HG03039 (cell line): ENCODE data around the gene GUCY1A2.
"Not testable (repeated sequence)": the region's sequence is repeated elsewhere in the genome, so short reads cannot be mapped to it uniquely, and the experiment has no call there.

Experiments
- ATAC-seq: cut with Tn5 transposase; IDR thresholded peaks from one replicate; pipeline ENCODE4 v1.9.1; 2021; ENCODE audit warnings: mild to moderate bottlenecking, moderate library complexity; ENCODE audit not compliant: unreplicated experiment

GUCY1A2 gene

GRCh38 chr11:106852779-106853178 lies 165.5 kb downstream of the GUCY1A2 start:
- ATAC-seq, result no peak

GRCh38 chr11:106848526-106848925 lies 169.8 kb downstream of the GUCY1A2 start:
- ATAC-seq, result no peak

DNA sequence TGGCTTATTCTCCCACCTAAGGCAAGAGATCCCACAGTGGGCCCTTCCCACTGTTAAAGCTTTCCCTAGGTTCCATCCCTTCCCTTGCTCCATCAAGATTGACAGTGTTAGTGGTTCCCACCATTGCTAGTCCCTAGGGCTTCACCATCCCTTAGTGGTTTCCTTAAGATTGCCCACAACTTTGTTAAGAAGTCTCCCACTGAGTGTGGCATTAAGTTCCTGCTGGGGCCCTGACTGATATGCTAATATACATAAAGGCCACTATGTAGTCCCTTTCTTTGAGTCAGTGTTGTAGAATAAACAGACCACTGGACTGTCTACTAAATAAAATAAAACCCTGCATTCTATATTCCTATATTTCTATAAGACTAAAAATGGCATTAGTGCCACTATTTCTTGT lies 176.1 kb downstream of the GUCY1A2 start:
- no peak for ATAC-seq

DNA sequence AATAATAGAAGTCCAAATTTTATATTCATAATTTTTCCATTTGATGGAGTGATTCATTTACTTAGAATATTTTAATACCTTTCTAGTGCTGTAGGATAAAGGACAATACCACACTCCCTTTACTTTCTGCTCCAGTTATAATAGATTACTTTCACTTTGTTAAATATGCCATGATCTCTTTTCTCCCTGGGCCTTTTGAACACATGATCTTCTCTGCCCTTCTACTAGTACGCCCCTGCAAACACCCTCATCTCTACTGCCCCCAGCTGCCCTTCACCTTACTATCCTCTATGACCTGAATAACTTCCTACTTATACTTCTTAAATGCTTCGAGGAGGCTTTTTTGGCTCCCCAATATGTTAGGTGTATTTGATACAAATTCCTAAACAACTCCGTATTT lies 177.3 kb downstream of the GUCY1A2 start:
- no peak for ATAC-seq

DNA sequence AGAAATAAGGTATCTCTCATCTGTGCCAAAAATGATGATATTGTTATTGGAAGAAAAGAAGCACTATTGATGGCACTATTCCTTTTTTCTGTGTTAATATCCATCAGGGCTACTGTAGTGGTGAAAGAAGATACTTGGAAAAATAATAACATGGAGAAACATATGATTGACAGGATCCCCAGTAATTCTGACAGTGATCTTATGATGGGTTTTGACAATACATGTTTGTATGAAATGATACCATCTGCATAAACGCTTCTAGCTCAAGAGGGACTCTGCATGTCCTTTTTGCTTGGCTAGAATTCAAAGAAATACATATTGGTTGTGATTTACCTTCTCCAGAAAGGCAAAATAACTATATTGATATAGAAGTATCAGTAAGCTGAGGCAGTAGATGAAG lies 178.1 kb downstream of the GUCY1A2 start:
- ATAC-seq, result no peak

GRCh38 chr11:106834567-106834966 lies 183.7 kb downstream of the GUCY1A2 start:
- no peak for ATAC-seq

- no peak for ATAC-seq
Observed at GRCh38 chr11:106828976-106829375, 189.3 kb downstream of the GUCY1A2 start.

DNA sequence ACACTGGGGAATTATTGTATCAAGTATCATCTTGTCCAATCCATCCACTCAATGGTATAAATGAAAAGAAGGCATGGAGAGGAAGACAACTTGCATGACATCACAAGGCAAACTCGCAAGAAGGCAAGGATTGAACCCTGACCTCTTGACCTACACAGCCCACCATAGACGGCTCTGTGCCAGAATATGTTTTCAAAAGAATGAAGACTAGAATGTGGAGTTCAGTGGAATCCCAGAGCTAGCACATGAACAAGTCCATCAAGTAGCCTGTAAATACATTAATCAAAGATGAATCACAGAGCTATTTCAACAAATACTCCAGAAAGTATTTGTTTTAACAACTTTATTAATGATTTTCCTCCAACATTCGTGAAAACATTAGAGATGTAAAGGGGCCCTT lies 189.7 kb downstream of the GUCY1A2 start:
- no peak for ATAC-seq

DNA sequence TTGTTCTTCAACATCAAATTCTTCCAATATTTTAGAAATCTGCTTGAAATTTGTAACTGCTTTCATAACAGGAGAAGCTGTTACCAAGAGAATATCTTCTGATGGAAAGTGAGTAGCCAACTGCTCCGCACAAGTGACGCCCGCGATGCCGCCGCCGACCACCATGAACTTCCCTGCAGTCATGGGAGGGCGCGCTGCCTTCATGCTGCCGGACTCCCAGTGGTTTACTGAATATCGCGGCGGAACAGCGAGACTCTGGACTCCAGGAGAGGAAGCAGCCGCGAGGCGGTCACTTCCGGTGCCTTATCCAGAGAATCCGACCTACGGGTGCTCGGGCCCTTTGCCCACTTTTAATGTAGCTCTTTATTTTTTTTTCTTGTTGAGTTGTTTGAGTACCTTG lies 190.6 kb downstream of the GUCY1A2 start:
- no peak for ATAC-seq

GRCh38 chr11:106826558-106826957 lies 191.7 kb downstream of the GUCY1A2 start:
- ATAC-seq, result not testable (repeated sequence)

- ATAC-seq, result no peak
Observed at GRCh38 chr11:106821826-106822225, 196.4 kb downstream of the GUCY1A2 start.

DNA sequence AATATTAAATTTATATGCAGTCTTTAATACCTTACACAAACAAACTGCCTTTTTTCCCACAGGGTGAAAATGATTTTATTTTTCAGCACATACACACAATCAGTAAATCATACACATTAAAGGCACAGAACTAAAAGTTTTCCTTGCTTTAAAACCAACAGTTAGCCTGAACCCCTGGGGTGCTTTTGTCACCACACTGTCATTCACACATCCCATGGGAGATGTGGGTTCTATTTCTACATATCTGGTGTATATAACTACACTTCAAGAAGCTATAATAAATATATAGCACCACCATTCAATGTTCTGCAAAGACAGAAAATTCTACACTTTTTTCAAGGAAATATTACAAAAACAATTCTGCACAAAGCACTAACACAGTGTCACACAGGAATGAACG lies 197.0 kb downstream of the GUCY1A2 start:
- ATAC-seq, result no peak

GRCh38 chr11:106818443-106818842 lies 199.8 kb downstream of the GUCY1A2 start:
- ATAC-seq, result no peak

- no peak for ATAC-seq
Observed at GRCh38 chr11:106815209-106815608, 203.1 kb downstream of the GUCY1A2 start.

DNA sequence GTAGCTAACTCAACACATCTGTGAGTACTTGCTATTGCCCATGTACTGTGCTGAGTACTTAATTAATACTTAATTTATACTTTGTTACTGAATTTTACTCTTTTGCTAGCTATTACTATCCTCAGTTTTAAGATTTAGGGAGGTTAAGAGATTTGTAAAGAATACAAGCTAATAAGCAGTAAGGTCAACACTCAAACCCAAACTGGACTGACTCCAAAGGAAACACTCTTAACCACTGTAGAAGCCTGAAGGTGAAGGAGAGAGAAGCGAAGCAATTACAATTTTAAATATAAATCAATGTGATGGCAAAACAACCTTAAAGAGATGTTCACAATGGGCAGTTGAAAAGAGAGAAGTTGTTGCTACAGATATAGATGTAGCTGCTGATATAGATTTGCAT lies 204.5 kb downstream of the GUCY1A2 start:
- no peak for ATAC-seq

DNA sequence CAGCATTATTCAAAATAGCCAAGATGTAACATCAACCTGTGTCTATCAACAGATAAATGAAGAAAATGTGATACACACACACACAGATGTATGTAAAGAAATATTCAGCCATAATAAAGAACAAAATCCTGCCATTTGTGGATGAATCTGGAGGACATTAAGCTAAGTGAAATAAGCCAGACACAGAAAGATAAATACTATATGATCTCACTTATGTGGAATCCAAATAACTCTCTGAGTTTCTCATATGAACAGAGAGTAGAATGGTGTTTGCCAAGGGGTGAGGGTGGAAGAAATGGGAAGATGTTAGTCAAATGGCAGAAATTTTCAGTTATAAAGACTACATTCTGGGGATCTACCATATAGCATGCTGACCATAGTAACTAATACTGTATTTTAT lies 224.2 kb downstream of the GUCY1A2 start:
- no peak for ATAC-seq

GRCh38 chr11:106789406-106789805 lies 228.9 kb downstream of the GUCY1A2 start:
- ATAC-seq, result no peak

GRCh38 chr11:106787454-106787853 lies 230.8 kb downstream of the GUCY1A2 start:
- ATAC-seq, result no peak

DNA sequence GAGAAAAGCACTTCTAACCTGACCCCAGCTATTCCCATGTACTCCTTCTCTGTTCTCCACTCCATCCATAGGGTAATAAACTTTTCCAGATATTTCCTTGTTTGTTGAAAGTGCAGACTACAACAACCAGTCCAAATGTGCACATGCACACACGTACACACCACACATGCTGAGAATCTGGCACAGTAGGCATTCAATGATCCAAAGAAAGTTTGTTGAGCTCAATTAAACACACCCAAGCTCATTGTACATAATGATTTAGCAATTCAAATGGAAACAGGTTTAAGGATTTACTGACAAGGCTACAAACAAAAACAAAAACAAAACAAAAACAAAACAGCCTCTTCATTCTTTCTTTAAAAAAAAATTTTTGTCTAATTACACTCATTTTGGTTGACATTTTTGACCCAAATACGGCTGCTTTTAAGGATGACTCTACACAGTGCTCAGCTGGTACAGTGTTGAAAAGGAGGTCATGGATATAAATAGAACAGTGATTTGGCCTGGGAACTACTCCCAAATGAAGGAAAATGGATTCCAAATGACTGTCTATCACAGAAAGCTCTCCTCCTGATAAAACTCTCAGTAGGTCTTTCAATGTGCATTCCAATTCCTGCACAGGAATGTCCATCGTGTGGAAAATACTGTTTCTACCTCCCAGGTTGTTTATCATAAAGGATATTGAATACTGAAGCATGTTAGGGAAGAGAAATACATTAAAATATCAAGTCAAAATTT lies 232.2 kb downstream of the GUCY1A2 start:
- ATAC-seq, result no peak

DNA sequence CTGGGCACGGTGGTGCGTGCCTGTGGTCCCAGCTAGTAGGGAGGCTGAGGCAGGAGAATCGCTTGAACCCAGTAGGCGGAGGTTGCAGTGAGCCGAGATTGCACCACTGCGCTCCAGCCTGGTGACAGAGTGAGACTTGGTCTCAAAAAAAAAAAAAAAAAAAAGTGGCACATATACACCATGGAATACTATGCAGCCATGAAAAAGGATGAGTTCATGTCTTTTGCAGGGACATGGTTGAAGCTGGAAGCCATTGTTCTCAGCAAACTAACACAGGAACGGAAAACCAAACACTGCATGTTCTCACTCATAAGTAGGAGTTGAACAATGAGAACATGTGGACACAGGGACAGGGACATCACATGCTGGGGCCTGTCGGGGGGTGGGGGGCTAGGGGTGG lies 241.0 kb downstream of the GUCY1A2 start:
- ATAC-seq, result not testable (repeated sequence)

- ATAC-seq, result no peak
Observed at GRCh38 chr11:106770489-106771085, 247.7 kb downstream of the GUCY1A2 start.

GRCh38 chr11:106765469-106766258 lies 252.6 kb downstream of the GUCY1A2 start:
- no peak for ATAC-seq
